Measurements from ENCODE around the gene ROR2.

GRCh38 chr9:91664663-91665062 is 285.4 kb downstream of the ROR2 start:
- no peak for TF ChIP-seq POLR2AphosphoS5 (IDR thresholded peaks at IDR 0.05; ENCODE audit: low read depth, low read length)
- TF ChIP-seq, protein P1, sequence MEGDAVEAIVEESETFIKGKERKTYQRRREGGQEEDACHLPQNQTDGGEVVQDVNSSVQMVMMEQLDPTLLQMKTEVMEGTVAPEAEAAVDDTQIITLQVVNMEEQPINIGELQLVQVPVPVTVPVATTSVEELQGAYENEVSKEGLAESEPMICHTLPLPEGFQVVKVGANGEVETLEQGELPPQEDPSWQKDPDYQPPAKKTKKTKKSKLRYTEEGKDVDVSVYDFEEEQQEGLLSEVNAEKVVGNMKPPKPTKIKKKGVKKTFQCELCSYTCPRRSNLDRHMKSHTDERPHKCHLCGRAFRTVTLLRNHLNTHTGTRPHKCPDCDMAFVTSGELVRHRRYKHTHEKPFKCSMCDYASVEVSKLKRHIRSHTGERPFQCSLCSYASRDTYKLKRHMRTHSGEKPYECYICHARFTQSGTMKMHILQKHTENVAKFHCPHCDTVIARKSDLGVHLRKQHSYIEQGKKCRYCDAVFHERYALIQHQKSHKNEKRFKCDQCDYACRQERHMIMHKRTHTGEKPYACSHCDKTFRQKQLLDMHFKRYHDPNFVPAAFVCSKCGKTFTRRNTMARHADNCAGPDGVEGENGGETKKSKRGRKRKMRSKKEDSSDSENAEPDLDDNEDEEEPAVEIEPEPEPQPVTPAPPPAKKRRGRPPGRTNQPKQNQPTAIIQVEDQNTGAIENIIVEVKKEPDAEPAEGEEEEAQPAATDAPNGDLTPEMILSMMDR (IDR thresholded peaks at IDR 0.05): no peak

Measured in Panc1 (cell line).